Breast epithelium (tissue), 3 donors: ENCODE results near the gene UBE2C.

Experiments
- POLR2AphosphoS5 ChIP-seq, 3 donors: sonication (generic); formaldehyde crosslinking; IDR thresholded peaks; one replicate each; pipeline ENCODE4 v1.6.1; 2017; ENCODE audit warnings: antibody characterized with exemption in 3 of 3
- TF ChIP-seq, protein P1 (sequence below), 3 donors: fragments of 450-650 bp; IDR thresholded peaks; one replicate each; pipeline ENCODE4 v1.5.1; 2016 to 2017; ENCODE audit warnings: antibody characterized with exemption in 3 of 3, mild to moderate bottlenecking in 3 of 3, moderate library complexity in 3 of 3

DNA sequence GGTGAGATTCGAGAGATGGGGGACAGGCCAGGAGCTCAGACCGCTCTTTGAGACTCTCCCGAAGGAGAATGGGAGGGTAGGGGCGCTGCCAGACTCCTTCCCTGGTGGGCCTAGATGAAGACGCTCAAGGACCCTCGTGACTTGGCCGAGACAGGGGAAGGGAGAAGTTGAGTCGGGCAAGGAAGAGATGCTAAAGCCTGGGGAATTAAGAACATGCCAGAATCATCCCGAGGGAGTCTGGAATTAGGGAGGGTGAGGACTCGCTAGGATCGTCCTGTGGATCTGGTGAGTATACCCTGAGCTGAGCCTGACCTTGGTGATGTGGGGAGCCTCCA, 529 bp downstream of the UBE2C start:
- TF ChIP-seq POLR2AphosphoS5 (IDR thresholded peaks at IDR 0.05): no peak
- TF ChIP-seq, protein P1, sequence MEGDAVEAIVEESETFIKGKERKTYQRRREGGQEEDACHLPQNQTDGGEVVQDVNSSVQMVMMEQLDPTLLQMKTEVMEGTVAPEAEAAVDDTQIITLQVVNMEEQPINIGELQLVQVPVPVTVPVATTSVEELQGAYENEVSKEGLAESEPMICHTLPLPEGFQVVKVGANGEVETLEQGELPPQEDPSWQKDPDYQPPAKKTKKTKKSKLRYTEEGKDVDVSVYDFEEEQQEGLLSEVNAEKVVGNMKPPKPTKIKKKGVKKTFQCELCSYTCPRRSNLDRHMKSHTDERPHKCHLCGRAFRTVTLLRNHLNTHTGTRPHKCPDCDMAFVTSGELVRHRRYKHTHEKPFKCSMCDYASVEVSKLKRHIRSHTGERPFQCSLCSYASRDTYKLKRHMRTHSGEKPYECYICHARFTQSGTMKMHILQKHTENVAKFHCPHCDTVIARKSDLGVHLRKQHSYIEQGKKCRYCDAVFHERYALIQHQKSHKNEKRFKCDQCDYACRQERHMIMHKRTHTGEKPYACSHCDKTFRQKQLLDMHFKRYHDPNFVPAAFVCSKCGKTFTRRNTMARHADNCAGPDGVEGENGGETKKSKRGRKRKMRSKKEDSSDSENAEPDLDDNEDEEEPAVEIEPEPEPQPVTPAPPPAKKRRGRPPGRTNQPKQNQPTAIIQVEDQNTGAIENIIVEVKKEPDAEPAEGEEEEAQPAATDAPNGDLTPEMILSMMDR (IDR thresholded peaks at IDR 0.05): no peak
